ENCODE measurements around the gene OCIAD2. TPM values are rescaled to one million over a fixed set of nuclear protein-coding genes. Genes with fewer than 3 reads are reported as not detected.
A peak's percentile ranks its signal among the peaks of the same experiment; 100 is the strongest.

The OCIAD2 gene
- total and polyA plus RNA-seq, 2 of the 4 experiments (the other 2 are of a cell fraction): 16.5 to 21.4 TPM

DNA sequence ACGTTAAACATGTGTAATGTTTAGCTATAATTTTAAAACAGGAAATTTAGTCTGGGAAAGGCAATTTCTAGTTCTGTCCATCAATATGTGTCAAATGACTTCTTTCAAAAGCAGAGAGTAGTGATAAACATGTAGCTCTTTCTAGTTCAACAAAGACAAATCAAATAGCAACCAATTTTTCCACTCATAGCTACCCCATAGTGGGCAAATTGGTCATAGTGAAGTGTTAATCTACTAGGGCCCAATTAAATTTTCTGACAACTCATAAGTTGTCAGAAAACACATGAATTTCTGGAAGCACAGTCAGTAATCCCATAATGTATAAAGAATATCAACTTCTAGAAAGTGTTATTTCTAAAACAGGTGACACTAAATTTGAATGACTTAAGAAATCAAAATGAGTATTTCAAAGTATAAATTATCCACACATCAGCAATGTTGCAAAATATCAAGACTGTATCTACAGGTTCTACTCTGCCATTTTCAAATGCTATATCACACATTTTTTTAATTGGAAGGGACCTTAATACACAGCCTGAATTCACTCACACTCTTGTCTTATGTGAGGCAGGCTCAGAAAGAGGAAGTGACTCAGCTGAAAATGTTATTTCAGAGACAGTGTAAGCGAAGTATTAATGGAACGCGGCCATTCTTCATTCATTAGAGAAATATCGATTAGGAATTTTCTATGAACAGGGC lies 7.7 kb downstream of the OCIAD2 start:
- Histone ChIP-seq H3K4me3 (ENCODE audit: insufficient read depth, low read depth, low read length) (no peak overlapping the region), H2BK15ac (ENCODE audit: low read depth, low read length) (no peak overlapping the region), H2BK20ac (ENCODE audit: low read depth, low read length) (no peak overlapping the region), H3K14ac (replicated peaks; ENCODE audit: low read depth, low read length) (no peak overlapping the region), H3K4me2 (ENCODE audit: low read depth, low read length) (no peak overlapping the region), H4K5ac (ENCODE audit: low read depth, low read length) (no peak overlapping the region), H4K91ac (ENCODE audit: insufficient read depth, low read depth, low read length) (no peak overlapping the region), H3K18ac (ENCODE audit: low read depth, low read length) (no peak overlapping the region), H3K4ac (ENCODE audit: low read depth, low read length) (no peak overlapping the region), H4K8ac (ENCODE audit: low read depth in 2 of 2, low read length in 2 of 2) (no peak overlapping the region), H3K27ac (ENCODE audit: insufficient read depth, low read length) (no peak overlapping the region), H2BK120ac (ENCODE audit: low read depth, low read length) (no peak overlapping the region), H3K9ac (ENCODE audit: low read depth, low read length) (no peak overlapping the region), H3K36me3 (ENCODE audit: control insufficient read depth, insufficient read depth, low read length) (no peaks in the 10 kb centered on the region), H4K20me1 (ENCODE audit: insufficient read depth, low read length) (no peaks in the 10 kb centered on the region), H2BK5ac (ENCODE audit: low read depth, low read length, poor library complexity, severe bottlenecking) (no peak overlapping the region), H2AFZ (replicated peaks; ENCODE audit: low read length, poor library complexity) (no peak overlapping the region), H2AK9ac (replicated peaks; ENCODE audit: low read depth, low read length, poor library complexity) (no peak overlapping the region), H3K9me1 (ENCODE audit: insufficient read depth, low read length) (peaks cover 4% of the 10 kb centered on the region; the same call in 1 of the 2 replicates), H3K56ac (ENCODE audit: extremely low read depth, insufficient read depth, low read length) (no peak overlapping the region), H3K27me3 (ENCODE audit: control insufficient read depth, insufficient read depth, low read length) (no peaks in the 10 kb centered on the region), H3K23ac (ENCODE audit: low read depth, low read length) (no peak overlapping the region), H2AK5ac (ENCODE audit: low read depth, low read length) (no peak overlapping the region), H3K9me3 (ENCODE audit: control insufficient read depth, insufficient read depth, low read length) (no peaks in the 10 kb centered on the region), H3K79me1 (ENCODE audit: low read depth in 1 of 2, low read length in 2 of 2) (no peaks in the 10 kb centered on the region), H3K4me1 (ENCODE audit: control insufficient read depth, insufficient read depth, low read length) (no peaks in the 10 kb centered on the region)
- no TSS peak for BruUV-seq (replicated peaks)
- TF ChIP-seq POLR2A (IDR thresholded peaks at IDR 0.05; ENCODE audit: low read depth, low read length) (no peak), NFE2L2 (IDR thresholded peaks at IDR 0.05; ENCODE audit: low read depth, low read length) (0 out of 2 replicates have a peak, but pooled peaks have one; percentile 36), MAFK (IDR thresholded peaks at IDR 0.05; ENCODE audit: low read depth, low read length) (no peak)
- ChIA-PET POLR2A (ENCODE audit: unreplicated experiment) (no interaction called here), CTCF (no interaction called here)
- in situ Hi-C loops (cut with MboI; ENCODE audit: low sequenced_read_pairs) (no loop called here), intact Hi-C loops (cut with micrococcal nuclease) (no loop called here), dilution Hi-C loops (cut with HindIII; ENCODE audit: low sequenced_read_pairs, unreplicated experiment) (no loop called here)
- no peak; the same call in 1 of the 2 replicates for ATAC-seq (ENCODE audit: low read depth)
- no peak for DNase-seq
- no CpG with 5 or more reads among the region's 5 CpGs for WGBS, 2 experiments (ENCODE audit: extremely low coverage in 2 of 2, insufficient read length in 1 of 2)
